NCI-H524 (cell line): ENCODE measurements around the gene HLA-DPA1.
A peak's percentile ranks its signal among the peaks of the same experiment; 100 is the strongest.
"Not testable (repeated sequence)": the region's sequence is repeated elsewhere in the genome, so short reads cannot be mapped to it uniquely, and the experiment has no call there.

Experiments used
- DNase-seq, 2 experiments: peaks; one replicate each; lab custom pipeline; 2025; lab: John Stamatoyannopoulos, UW

HLA-DPA1 gene

GRCh38 chr6:33073431-33073871, at the start of gene HLA-DPA1:
HLA-DPA1 (minus strand) TSS chr6:33073649.
- no peak for DNase-seq

- DNase-seq = no peak
These were observed 49.7 kb upstream of the HLA-DPA1 start for GRCh38 chr6:33123181-33123580.

GRCh38 chr6:33120001-33120400, 46.6 kb upstream of the HLA-DPA1 start:
- no peak for DNase-seq

GRCh38 chr6:33118525-33119123, 45.2 kb upstream of the HLA-DPA1 start:
- peak; percentile 2 to 58 for DNase-seq

GRCh38 chr6:33117811-33118277, 44.4 kb upstream of the HLA-DPA1 start:
- DNase-seq = no peak

GRCh38 chr6:33116841-33117711, 43.6 kb upstream of the HLA-DPA1 start:
- peak in 1 of 2 experiments; percentile 11 for DNase-seq

GRCh38 chr6:33116417-33116816, 43.0 kb upstream of the HLA-DPA1 start:
- no peak for DNase-seq

GRCh38 chr6:33114406-33114805, 41.0 kb upstream of the HLA-DPA1 start:
- no peak for DNase-seq

- DNase-seq = no peak
These were observed 40.3 kb upstream of the HLA-DPA1 start for GRCh38 chr6:33113755-33114154.

- peak in 1 of 2 experiments; percentile 23 for DNase-seq
These were observed 38.7 kb upstream of the HLA-DPA1 start for GRCh38 chr6:33112148-33112547.

- peak; percentile 17 to 35 for DNase-seq
These were observed 34.9 kb upstream of the HLA-DPA1 start for GRCh38 chr6:33108307-33108706.

- DNase-seq = no peak
These were observed 34.2 kb upstream of the HLA-DPA1 start for GRCh38 chr6:33107641-33108040.

- no peak for DNase-seq
These were observed 32.7 kb upstream of the HLA-DPA1 start for GRCh38 chr6:33105916-33106871.

GRCh38 chr6:33105386-33105785, 31.9 kb upstream of the HLA-DPA1 start:
- DNase-seq = no peak

- no peak for DNase-seq
These were observed 31.4 kb upstream of the HLA-DPA1 start for GRCh38 chr6:33104887-33105286.

- DNase-seq = no peak
These were observed 30.3 kb upstream of the HLA-DPA1 start for GRCh38 chr6:33103776-33104175.

- DNase-seq = not testable (repeated sequence)
These were observed 27.8 kb upstream of the HLA-DPA1 start for GRCh38 chr6:33101121-33101737.

GRCh38 chr6:33095681-33096080, 22.2 kb upstream of the HLA-DPA1 start:
- no peak for DNase-seq

- no peak for DNase-seq
These were observed 20.4 kb upstream of the HLA-DPA1 start for GRCh38 chr6:33093855-33094254.

GRCh38 chr6:33092385-33092784, 18.9 kb upstream of the HLA-DPA1 start:
- DNase-seq = no peak

GRCh38 chr6:33091957-33092356, 18.5 kb upstream of the HLA-DPA1 start:
- peak in 1 of 2 experiments; percentile 11 for DNase-seq
